ENCODE data around the gene RPL12. TPM values are rescaled to one million over a fixed set of nuclear protein-coding genes. Genes with fewer than 3 reads are reported as not detected.

The RPL12 gene
- total RNA-seq, 3 donors from 2014 or later (not counting 1 experiment from before 2014, with no cell fraction given): 561 to 770 (median 724) TPM

DNA sequence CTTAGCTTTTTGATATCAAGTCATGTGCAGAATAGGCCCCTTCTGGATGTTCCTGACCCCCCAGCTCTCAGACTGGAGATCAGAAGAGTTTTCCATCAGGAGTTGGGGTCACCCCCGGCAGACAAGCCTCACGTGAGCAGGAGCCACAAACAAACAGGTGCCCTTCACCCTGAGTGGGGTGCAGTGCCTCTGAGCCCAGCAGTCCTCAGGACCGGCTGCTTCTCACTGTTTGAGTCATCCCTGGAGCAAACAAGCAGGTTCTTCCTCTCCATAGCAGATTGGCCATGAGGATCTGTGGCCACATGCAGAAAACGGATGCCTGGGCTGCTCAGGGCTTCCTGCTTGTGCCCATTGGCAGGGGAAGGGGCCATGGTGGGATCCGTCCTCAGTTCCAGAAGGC, 47.1 kb upstream of the RPL12 start:
- Histone ChIP-seq H3K36me3 (ENCODE audit: control insufficient read depth, insufficient read depth, low read length) (peaks cover 17% of the 10 kb centered on the region), H3K27me3 (ENCODE audit: control insufficient read depth, insufficient read depth, low read length) (no peaks in the 10 kb centered on the region), H3K27ac (ENCODE audit: low read length) (no peak overlapping the region), H3K4me1 (ENCODE audit: control insufficient read depth, insufficient read depth, low read length) (no peaks in the 10 kb centered on the region), H3K9me3 (ENCODE audit: control insufficient read depth, insufficient read depth, low read length) (no peaks in the 10 kb centered on the region), H3K4me3 (ENCODE audit: low read length) (no peak overlapping the region)
- Mint-ChIP-seq H3K9me3 (no peaks in the 10 kb centered on the region), H3K36me3 (no peaks in the 10 kb centered on the region), H3K27ac (no peak overlapping the region), H3K27me3 (ENCODE audit: low read depth in 2 of 2) (no peaks in the 10 kb centered on the region), H3K4me1 (no peaks in the 10 kb centered on the region), H3K4me3 (no peak overlapping the region)
- 86% methylated on average over 5 of the region's 5 CpGs for WGBS (ENCODE audit: insufficient coverage)
- TF ChIP-seq, protein P1, sequence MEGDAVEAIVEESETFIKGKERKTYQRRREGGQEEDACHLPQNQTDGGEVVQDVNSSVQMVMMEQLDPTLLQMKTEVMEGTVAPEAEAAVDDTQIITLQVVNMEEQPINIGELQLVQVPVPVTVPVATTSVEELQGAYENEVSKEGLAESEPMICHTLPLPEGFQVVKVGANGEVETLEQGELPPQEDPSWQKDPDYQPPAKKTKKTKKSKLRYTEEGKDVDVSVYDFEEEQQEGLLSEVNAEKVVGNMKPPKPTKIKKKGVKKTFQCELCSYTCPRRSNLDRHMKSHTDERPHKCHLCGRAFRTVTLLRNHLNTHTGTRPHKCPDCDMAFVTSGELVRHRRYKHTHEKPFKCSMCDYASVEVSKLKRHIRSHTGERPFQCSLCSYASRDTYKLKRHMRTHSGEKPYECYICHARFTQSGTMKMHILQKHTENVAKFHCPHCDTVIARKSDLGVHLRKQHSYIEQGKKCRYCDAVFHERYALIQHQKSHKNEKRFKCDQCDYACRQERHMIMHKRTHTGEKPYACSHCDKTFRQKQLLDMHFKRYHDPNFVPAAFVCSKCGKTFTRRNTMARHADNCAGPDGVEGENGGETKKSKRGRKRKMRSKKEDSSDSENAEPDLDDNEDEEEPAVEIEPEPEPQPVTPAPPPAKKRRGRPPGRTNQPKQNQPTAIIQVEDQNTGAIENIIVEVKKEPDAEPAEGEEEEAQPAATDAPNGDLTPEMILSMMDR (IDR thresholded peaks at IDR 0.05): no peak
- DNase-seq: no peak
- intact Hi-C loops (cut with micrococcal nuclease): no loop called here
- ATAC-seq: no peak

DNA sequence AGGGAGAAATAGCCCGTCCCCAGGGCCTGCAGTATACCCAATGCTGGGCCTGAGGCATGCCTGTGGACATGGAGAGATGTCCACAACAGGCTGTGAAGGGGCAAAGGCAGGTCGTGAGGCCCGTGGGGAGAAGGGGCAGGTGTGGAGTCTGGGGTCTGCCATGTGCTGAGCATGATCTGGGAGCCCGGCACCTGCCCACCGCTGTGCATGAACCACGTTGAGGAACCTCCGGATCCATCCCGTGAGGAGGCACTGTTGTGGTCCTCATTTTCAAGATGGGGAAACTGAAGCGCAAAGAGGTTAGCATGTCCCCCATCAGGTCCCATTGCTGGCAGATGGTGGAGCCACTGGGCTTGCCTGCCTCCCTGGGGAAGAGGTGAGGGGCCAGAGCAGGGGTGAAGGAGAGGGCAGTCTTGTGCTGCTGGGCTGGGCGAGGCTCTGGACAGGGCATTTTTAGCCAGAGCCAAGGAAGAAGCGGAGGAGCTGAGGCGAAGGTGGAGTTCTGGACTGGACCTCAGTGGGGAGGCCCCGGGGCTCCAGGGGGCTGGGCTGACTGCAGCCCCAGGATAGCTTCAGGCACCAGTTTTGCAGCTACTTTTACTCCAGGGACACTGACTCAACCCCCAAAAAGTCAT, 46.6 kb upstream of the RPL12 start:
- Histone ChIP-seq H3K27me3 (ENCODE audit: control insufficient read depth, insufficient read depth, low read length) (no peaks in the 10 kb centered on the region), H3K4me1 (ENCODE audit: control insufficient read depth, insufficient read depth, low read length) (no peaks in the 10 kb centered on the region), H3K36me3 (ENCODE audit: control insufficient read depth, insufficient read depth, low read length) (peaks cover 17% of the 10 kb centered on the region), H3K4me3 (ENCODE audit: low read length) (no peak overlapping the region), H3K27ac (ENCODE audit: low read length) (no peak overlapping the region), H3K9me3 (ENCODE audit: control insufficient read depth, insufficient read depth, low read length) (no peaks in the 10 kb centered on the region)
- no peak overlapping the region for H3K27ac Mint-ChIP-seq
- DNase-seq (no peak), ATAC-seq (no peak)
- H3K36me3 Mint-ChIP-seq: no peaks in the 10 kb centered on the region
- intact Hi-C loops (cut with micrococcal nuclease): no loop called here
- H3K27me3 Mint-ChIP-seq (ENCODE audit: low read depth in 2 of 2): no peaks in the 10 kb centered on the region
- H3K9me3 Mint-ChIP-seq: no peaks in the 10 kb centered on the region
- H3K4me1 Mint-ChIP-seq: no peaks in the 10 kb centered on the region
- H3K4me3 Mint-ChIP-seq: no peak overlapping the region
- 93% methylated on average over 13 of the region's 13 CpGs for WGBS (ENCODE audit: insufficient coverage)
- TF ChIP-seq, protein P1 (IDR thresholded peaks at IDR 0.05): no peak

DNA sequence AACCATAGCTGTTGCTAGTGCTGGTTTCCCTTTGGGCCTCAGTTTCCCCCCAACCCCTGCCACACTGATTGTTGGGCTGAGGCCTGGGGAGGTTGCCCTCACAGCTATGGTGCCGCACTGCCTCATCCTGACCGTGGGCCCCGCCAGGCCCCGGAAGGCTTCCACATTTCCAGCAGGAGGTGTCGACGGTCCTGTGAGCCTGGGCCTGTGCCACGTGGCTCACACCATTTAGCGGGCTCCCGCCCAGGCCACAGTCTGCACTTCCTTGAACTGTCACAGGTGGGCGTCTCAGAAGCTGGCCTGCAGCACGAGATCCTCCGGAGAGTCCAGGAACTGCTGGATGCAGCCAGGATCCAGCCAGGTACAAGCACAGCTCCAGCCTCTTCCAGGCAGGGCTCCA, 45.8 kb upstream of the RPL12 start:
- Histone ChIP-seq H3K36me3 (ENCODE audit: control insufficient read depth, insufficient read depth, low read length) (peaks cover 21% of the 10 kb centered on the region), H3K27me3 (ENCODE audit: control insufficient read depth, insufficient read depth, low read length) (no peaks in the 10 kb centered on the region), H3K4me3 (ENCODE audit: low read length) (no peak overlapping the region), H3K9me3 (ENCODE audit: control insufficient read depth, insufficient read depth, low read length) (no peaks in the 10 kb centered on the region), H3K4me1 (ENCODE audit: control insufficient read depth, insufficient read depth, low read length) (no peaks in the 10 kb centered on the region), H3K27ac (ENCODE audit: low read length) (no peak overlapping the region)
- no peak overlapping the region for H3K27ac Mint-ChIP-seq
- no peaks in the 10 kb centered on the region for H3K36me3 Mint-ChIP-seq
- intact Hi-C loops (cut with micrococcal nuclease): no loop called here
- H3K27me3 Mint-ChIP-seq (ENCODE audit: low read depth in 2 of 2): no peaks in the 10 kb centered on the region
- TF ChIP-seq, protein P1 (IDR thresholded peaks at IDR 0.05): no peak
- H3K4me1 Mint-ChIP-seq: no peaks in the 10 kb centered on the region
- H3K9me3 Mint-ChIP-seq: no peaks in the 10 kb centered on the region
- WGBS (ENCODE audit: insufficient coverage): 95% methylated on average over 12 of the region's 12 CpGs
- DNase-seq (no peak), ATAC-seq (no peak)
- no peak overlapping the region for H3K4me3 Mint-ChIP-seq

All from natural killer cell (primary cell).